H1 (cell line): Measurements from ENCODE around the gene NDUFA11. TPM values are rescaled to one million over a fixed set of nuclear protein-coding genes. Genes with fewer than 3 reads are reported as not detected.

Experiments used
- MAX ChIP-seq: IDR thresholded peaks from 2 replicates; pipeline ENCODE4 v1.6.1; 2012; ENCODE audit warnings: inconsistent platforms
- RNF2 ChIP-seq: fragments of 200-900, 300-1000 bp; sonication (generic); IDR thresholded peaks from 2 replicates; pipeline ENCODE4 v1.7.1; 2016; ENCODE audit warnings: borderline replicate concordance, low read depth, mild to moderate bottlenecking, antibody characterized with exemption, low read length; ENCODE audit not compliant: poor library complexity, severe bottlenecking; ENCODE audit errors: missing control alignments
- polyA plus RNA-seq, 7 experiments: library from polyadenylated mRNA; depleted of rRNA in 3 of 7; stranded (reverse) in 5 of 7; unstranded in 2 of 7; fragments of >200 nt in 5 of 7; fragments of 200-250 nt in 2 of 7; gene quantifications; 1 replicate in 5 of 7; 2 replicates in 1 of 7; 4 replicates in 1 of 7; pipeline versions ENCODE4 v1.2.1 to v1.2.3, GENCODE V29; 2011 to 2013; ENCODE audit warnings: missing spikeins in 2 of 7, mixed read lengths in 2 of 7
- total RNA-seq: library from RNA; stranded (reverse); fragmentation: NEBNext Ultra II Directional; extraction: Animal tissue kit (Norgen Biotek cat#: 25700); gene quantifications from 2 replicates; pipeline ENCODE4 v1.2.1, GENCODE V29; 2021

NDUFA11 gene
- total and polyA plus RNA-seq, 2 of the 8 experiments (the other 6 are each of a cell fraction or from before 2014, with no cell fraction given), result 205 to 1,037 TPM

GRCh38 chr19:5953030-5953589 is 49.5 kb upstream of the NDUFA11 start (continued):
- TF ChIP-seq MAX (peak; percentile 51), RNF2 (no peak)
